H9 (cell line): ENCODE data around the gene THRB. TPM values are rescaled to one million over a fixed set of nuclear protein-coding genes. Genes with fewer than 3 reads are reported as not detected.

Experiments used
- DNase-seq: peaks from one replicate; pipeline ENCODE4 v3.0.0-alpha.2; 2017
- H2AFZ ChIP-seq: one replicate; pipeline ENCODE4 v1.6.1; 2013; ENCODE audit warnings: mild to moderate bottlenecking, low read length, control low read depth, moderate library complexity
- H2AK5ac ChIP-seq: 2 replicates; pipeline ENCODE4 v1.6.1; 2013; ENCODE audit warnings: low read length, control low read depth, mixed read lengths; ENCODE audit not compliant: insufficient read length
- H2BK120ac ChIP-seq: one replicate; pipeline ENCODE4 v1.6.1; 2013; ENCODE audit warnings: low read depth, mild to moderate bottlenecking, low read length, control low read depth, inconsistent platforms; ENCODE audit not compliant: poor library complexity, severe bottlenecking
- H2BK12ac ChIP-seq: 2 replicates; pipeline ENCODE4 v1.6.1; 2013; ENCODE audit warnings: low read length, control low read depth, mixed read lengths, low read depth; ENCODE audit not compliant: insufficient read length
- H2BK15ac ChIP-seq: 2 replicates; pipeline ENCODE4 v1.6.1; 2013; ENCODE audit warnings: low read depth, low read length, control low read depth
- H2BK20ac ChIP-seq: one replicate; pipeline ENCODE4 v1.6.1; 2013; ENCODE audit warnings: low read depth, mild to moderate bottlenecking, low read length, control low read depth, inconsistent platforms; ENCODE audit not compliant: poor library complexity, severe bottlenecking
- H2BK5ac ChIP-seq: 2 replicates; pipeline ENCODE4 v1.6.1; 2013; ENCODE audit warnings: low read length, control low read depth, mixed read lengths; ENCODE audit not compliant: insufficient read length
- H3K14ac ChIP-seq: 2 replicates; pipeline ENCODE4 v1.6.1; 2013; ENCODE audit warnings: low read length, control low read depth; ENCODE audit not compliant: insufficient read depth
- H3K18ac ChIP-seq: 2 replicates; pipeline ENCODE4 v1.6.1; 2013; ENCODE audit warnings: low read depth, mild to moderate bottlenecking, mixed read lengths, low read length, control low read depth; ENCODE audit not compliant: insufficient read length
- H3K23ac ChIP-seq: 2 replicates; pipeline ENCODE4 v1.6.1; 2013; ENCODE audit warnings: low read length, control low read depth, mixed read lengths, low read depth; ENCODE audit not compliant: insufficient read length
- H3K23me2 ChIP-seq: 2 replicates; pipeline ENCODE4 v1.6.1; 2013; ENCODE audit warnings: low read depth, mild to moderate bottlenecking, mixed read lengths, low read length, control low read depth; ENCODE audit not compliant: insufficient read length, poor library complexity, severe bottlenecking
- H3K27ac ChIP-seq: 2 replicates; pipeline ENCODE4 v1.5.1; 2013; ENCODE audit warnings: low read length, control low read depth, mixed read lengths, low read depth; ENCODE audit not compliant: insufficient read length
- H3K27me3 ChIP-seq: 2 replicates; pipeline ENCODE4 v1.6.1; 2013; ENCODE audit warnings: low read length, control low read depth, inconsistent platforms; ENCODE audit not compliant: insufficient read depth
- H3K4ac ChIP-seq: 2 replicates; pipeline ENCODE4 v1.6.1; 2013; ENCODE audit warnings: low read depth, mild to moderate bottlenecking, control low read depth, inconsistent platforms, low read length, moderate library complexity
- H3K4me1 ChIP-seq: 2 replicates; pipeline ENCODE4 v1.6.1; 2013; ENCODE audit warnings: low read length, control low read depth, inconsistent platforms; ENCODE audit not compliant: insufficient read depth
- H3K4me2 ChIP-seq: 2 replicates; pipeline ENCODE4 v1.6.1; 2013; ENCODE audit warnings: low read length, control low read depth, mixed read lengths; ENCODE audit not compliant: insufficient read length, insufficient read depth
- H3K56ac ChIP-seq: 2 replicates; pipeline ENCODE4 v1.6.1; 2013; ENCODE audit warnings: low read depth, mild to moderate bottlenecking, mixed read lengths, low read length, control low read depth; ENCODE audit not compliant: insufficient read length
- H3K79me1 ChIP-seq: 2 replicates; pipeline ENCODE4 v1.6.1; 2013; ENCODE audit warnings: low read depth, mild to moderate bottlenecking, moderate library complexity, low read length, control low read depth, inconsistent platforms; ENCODE audit not compliant: insufficient read depth, poor library complexity, severe bottlenecking
- H3K79me2 ChIP-seq: 2 replicates; pipeline ENCODE4 v1.6.1; 2013; ENCODE audit warnings: low read length, control low read depth, inconsistent platforms; ENCODE audit not compliant: insufficient read depth
- H3K9ac ChIP-seq: 2 replicates; pipeline ENCODE4 v1.6.1; 2013; ENCODE audit warnings: low read length, control low read depth, mixed read lengths; ENCODE audit not compliant: insufficient read length; ENCODE audit errors: extremely low read depth
- H3K9me3 ChIP-seq: one replicate; pipeline ENCODE4 v1.6.1; 2013; ENCODE audit warnings: low read depth, low read length, inconsistent platforms; ENCODE audit not compliant: control insufficient read depth
- H3T11ph ChIP-seq: one replicate; pipeline ENCODE4 v1.6.1; 2013; ENCODE audit warnings: mild to moderate bottlenecking, low read length, control low read depth, inconsistent platforms
- H4K20me1 ChIP-seq: one replicate; pipeline ENCODE4 v1.6.1; 2013; ENCODE audit not compliant: control insufficient read depth, insufficient read length, insufficient read depth
- H4K5ac ChIP-seq: 2 replicates; pipeline ENCODE4 v1.6.1; 2013; ENCODE audit warnings: low read depth, mild to moderate bottlenecking, mixed read lengths, low read length, control low read depth; ENCODE audit not compliant: insufficient read length
- H4K8ac ChIP-seq: replicated peaks from 2 replicates; pipeline ENCODE4 v1.6.1; 2013; ENCODE audit warnings: low read length, control low read depth, mixed read lengths, low read depth; ENCODE audit not compliant: insufficient read length
- H4K91ac ChIP-seq: 2 replicates; pipeline ENCODE4 v1.6.1; 2013; ENCODE audit warnings: low read depth, mild to moderate bottlenecking, moderate library complexity, mixed read lengths, low read length, control low read depth; ENCODE audit not compliant: insufficient read length
- H3K27ac Mint-ChIP-seq, 3 experiments: 2 replicates in 2 of 3; 3 replicates in 1 of 3; pipeline ENCODE4 v1.8.0; 2020 to 2021; ENCODE audit warnings: mixed read lengths in 3 of 3, mild to moderate bottlenecking in 1 of 3, moderate library complexity in 1 of 3
- H3K27me3 Mint-ChIP-seq: 2 replicates; pipeline ENCODE4 v1.8.0; 2021; ENCODE audit warnings: low read depth, mild to moderate bottlenecking, moderate library complexity, mixed read lengths
- H3K36me3 Mint-ChIP-seq, 3 experiments: 2 replicates in 2 of 3; 3 replicates in 1 of 3; pipeline ENCODE4 v1.8.0; 2020 to 2021; ENCODE audit warnings: low read depth in 3 of 3, mixed read lengths in 3 of 3; ENCODE audit not compliant: insufficient read depth in 1 of 3
- H3K4me1 Mint-ChIP-seq, 2 experiments: 2 replicates each; pipeline ENCODE4 v1.8.0; 2020; ENCODE audit warnings: mixed read lengths in 2 of 2
- H3K4me3 Mint-ChIP-seq, 2 experiments: 2 replicates in 1 of 2; 3 replicates in 1 of 2; pipeline ENCODE4 v1.8.0; 2020 to 2021; ENCODE audit warnings: mild to moderate bottlenecking in 2 of 2, mixed read lengths in 2 of 2, moderate library complexity in 1 of 2
- H3K9me3 Mint-ChIP-seq, 2 experiments: 2 replicates in 1 of 2; 3 replicates in 1 of 2; pipeline ENCODE4 v1.8.0; 2020; ENCODE audit warnings: mild to moderate bottlenecking in 2 of 2, mixed read lengths in 2 of 2, moderate library complexity in 1 of 2
- WGBS: extraction: QIAGEN DNeasy Blood & Tissue Kit; methylation state at CpG from one replicate; pipeline ENCODE4 v1.1.7; 2013; ENCODE audit warnings: missing lambda C conversion rate, low lambda C conversion rate, mixed read lengths; ENCODE audit not compliant: insufficient read length; ENCODE audit errors: extremely low coverage; 5-methylcytosine and 5-hydroxymethylcytosine counted together
- total RNA-seq: library from RNA; stranded (reverse); gene quantifications from 2 replicates; pipeline ENCODE4 v1.2.1, GENCODE V29; 2021
- TF ChIP-seq, protein P1 (sequence below): fragments of 200-600 bp; sonication (generic); conservative IDR thresholded peaks from 3 replicates; pipeline ENCODE4 v1.8.0; 2021; ENCODE audit warnings: antibody characterized with exemption, mild to moderate bottlenecking

The THRB gene
- total RNA-seq, 1 experiment from 2014 or later = 8.6 TPM

DNA sequence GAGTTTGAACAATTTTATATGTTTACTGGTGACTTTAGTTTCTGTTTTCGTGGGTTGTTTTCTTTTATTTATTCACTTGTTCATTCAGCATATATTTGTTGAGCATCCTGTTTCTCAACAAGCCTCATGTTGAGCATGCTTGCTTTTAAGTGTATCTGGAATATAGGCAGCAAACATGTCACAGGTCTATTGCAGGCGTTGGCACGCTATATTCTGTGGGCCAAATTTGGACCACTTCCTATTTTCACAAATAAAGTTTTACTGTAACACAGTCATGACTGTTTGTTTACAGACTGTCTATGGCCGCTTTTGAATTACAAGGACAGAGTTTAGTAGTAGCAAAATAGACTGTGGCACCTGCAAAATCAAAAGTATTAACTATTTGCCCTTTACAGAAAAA lies 89.6 kb downstream of the THRB start:
- no peak overlapping the region for H3T11ph ChIP-seq
- H3K79me2 ChIP-seq = no peaks in the 10 kb centered on the region
- no peaks in the 10 kb centered on the region for H3K79me1 ChIP-seq
- peaks cover 0 to 8% (median 0%) of the 10 kb centered on the region in 3 experiments; a peak in 2 of 7 replicates for H3K36me3 Mint-ChIP-seq
- WGBS = no CpG with 5 or more reads among the region's 4 CpGs
- no peak overlapping the region for H3K27ac ChIP-seq
- H3K23ac ChIP-seq = no peak overlapping the region
- H3K27me3 ChIP-seq = no peaks in the 10 kb centered on the region
- no peaks in the 10 kb centered on the region for H3K23me2 ChIP-seq
- H3K27me3 Mint-ChIP-seq = no peaks in the 10 kb centered on the region
- no peaks in the 10 kb centered on the region for H3K4me1 ChIP-seq
- H2BK15ac ChIP-seq = no peak overlapping the region
- H3K9me3 ChIP-seq = no peaks in the 10 kb centered on the region
- H3K56ac ChIP-seq = no peak overlapping the region
- no peak for DNase-seq
- no peak overlapping the region for H3K9ac ChIP-seq
- TF ChIP-seq, protein P1, sequence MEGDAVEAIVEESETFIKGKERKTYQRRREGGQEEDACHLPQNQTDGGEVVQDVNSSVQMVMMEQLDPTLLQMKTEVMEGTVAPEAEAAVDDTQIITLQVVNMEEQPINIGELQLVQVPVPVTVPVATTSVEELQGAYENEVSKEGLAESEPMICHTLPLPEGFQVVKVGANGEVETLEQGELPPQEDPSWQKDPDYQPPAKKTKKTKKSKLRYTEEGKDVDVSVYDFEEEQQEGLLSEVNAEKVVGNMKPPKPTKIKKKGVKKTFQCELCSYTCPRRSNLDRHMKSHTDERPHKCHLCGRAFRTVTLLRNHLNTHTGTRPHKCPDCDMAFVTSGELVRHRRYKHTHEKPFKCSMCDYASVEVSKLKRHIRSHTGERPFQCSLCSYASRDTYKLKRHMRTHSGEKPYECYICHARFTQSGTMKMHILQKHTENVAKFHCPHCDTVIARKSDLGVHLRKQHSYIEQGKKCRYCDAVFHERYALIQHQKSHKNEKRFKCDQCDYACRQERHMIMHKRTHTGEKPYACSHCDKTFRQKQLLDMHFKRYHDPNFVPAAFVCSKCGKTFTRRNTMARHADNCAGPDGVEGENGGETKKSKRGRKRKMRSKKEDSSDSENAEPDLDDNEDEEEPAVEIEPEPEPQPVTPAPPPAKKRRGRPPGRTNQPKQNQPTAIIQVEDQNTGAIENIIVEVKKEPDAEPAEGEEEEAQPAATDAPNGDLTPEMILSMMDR = no peak
- no peak overlapping the region for H4K8ac ChIP-seq
- no peak overlapping the region for H3K4ac ChIP-seq
- H4K91ac ChIP-seq = no peak overlapping the region
- H4K20me1 ChIP-seq = no peaks in the 10 kb centered on the region
- H3K4me2 ChIP-seq = no peak overlapping the region
- H3K14ac ChIP-seq = no peak overlapping the region
- H4K5ac ChIP-seq = no peak overlapping the region
- H3K27ac Mint-ChIP-seq = no peak overlapping the region
- no peak overlapping the region for H2AK5ac ChIP-seq
- H2BK20ac ChIP-seq = no peak overlapping the region
- H2AFZ ChIP-seq = no peak overlapping the region
- no peak overlapping the region for H3K4me3 Mint-ChIP-seq
- H3K18ac ChIP-seq = no peak overlapping the region
- H2BK5ac ChIP-seq = no peak overlapping the region
- H3K9me3 Mint-ChIP-seq = peaks cover 0 to 6% of the 10 kb centered on the region in 2 experiments; a peak in 1 of 5 replicates
- no peak overlapping the region for H2BK12ac ChIP-seq
- no peak overlapping the region for H2BK120ac ChIP-seq
- peaks cover 8% of the 10 kb centered on the region in 2 experiments for H3K4me1 Mint-ChIP-seq
